Retina (tissue), 1 donor: Measurements from ENCODE around the gene GTF3C2.

ENCODE experiments used
- DNase-seq: peaks from one replicate; pipeline ENCODE4 v3.0.0-alpha.2; 2016

The GTF3C2 gene

GRCh38 chr2:27294928-27295327 lies 61.6 kb downstream of the GTF3C2 start:
- DNase-seq: no peak

DNA sequence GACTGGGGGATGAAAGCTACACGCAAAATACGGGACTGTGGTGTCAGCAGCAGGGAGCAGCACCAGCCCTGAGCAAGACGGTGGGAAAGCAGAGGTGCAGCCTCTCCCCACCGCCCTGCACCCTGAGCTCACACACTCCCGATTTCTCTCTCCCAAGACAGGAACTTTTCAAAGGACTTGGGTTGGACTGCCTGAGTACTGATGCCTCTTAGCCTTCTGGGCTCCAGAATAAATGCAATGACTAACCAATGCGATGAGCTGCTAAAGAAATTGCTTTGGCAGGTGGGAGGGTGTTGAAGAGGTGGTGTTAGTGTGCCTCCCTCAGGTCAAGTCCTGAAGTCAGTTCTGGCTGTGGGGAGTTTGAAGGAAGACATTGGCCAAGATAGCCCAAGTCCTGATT lies 64.7 kb downstream of the GTF3C2 start:
- DNase-seq: no peak

DNA sequence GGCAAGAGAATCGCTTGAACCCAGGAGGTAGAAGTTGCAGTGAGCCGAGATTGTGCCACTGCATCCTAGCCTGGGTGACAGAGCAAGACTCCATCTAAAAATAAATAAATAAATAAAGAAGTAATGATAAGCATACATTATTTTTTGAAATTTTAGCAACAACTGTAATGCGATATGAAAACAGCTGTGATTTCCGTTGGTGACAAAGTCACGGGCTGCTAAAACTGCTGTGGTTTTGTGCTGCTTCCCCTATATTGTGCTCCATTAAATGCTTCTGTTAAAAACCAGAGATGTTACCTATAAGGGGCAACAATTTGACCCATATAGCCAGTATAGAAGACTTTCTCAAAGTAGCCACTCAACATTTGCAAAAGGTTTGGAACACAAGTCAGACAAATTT lies 66.0 kb downstream of the GTF3C2 start:
- no peak for DNase-seq

DNA sequence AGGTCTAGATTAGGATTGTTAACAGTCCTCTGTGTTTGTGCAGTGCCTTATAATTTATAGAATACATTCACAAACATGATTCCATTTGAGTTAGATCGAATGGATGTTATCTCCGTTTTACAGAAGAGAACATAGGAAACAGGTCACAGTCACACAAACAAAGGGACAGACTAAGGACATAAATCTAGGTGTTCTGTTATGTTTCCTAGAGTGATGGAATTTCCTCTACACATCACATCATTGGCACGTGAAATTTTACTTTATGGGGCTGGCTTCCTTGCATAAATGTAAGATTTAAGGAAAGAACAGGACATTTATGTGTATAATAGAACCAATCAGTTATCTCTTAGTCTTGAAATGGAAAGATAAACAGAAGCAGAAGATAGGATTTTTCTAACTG lies 68.0 kb downstream of the GTF3C2 start:
- no peak for DNase-seq

DNA sequence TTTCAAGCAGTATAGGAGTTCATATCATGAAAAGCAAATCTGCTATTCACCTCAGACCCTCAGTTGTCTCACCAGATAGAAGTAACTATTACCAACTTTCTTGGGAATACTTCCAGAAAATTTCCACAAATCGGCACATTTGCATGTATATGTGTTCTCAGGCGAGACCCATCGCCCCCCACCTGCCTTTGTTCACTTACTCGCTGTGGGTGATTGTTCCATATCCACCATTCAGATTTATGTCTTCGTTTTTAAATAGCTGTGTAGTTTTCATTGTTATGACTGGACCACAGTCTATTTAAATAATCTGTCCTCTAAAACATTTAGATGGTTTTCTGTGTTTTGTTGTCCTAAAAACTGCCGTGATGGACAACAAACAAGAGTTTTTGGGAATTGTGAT lies 71.1 kb downstream of the GTF3C2 start:
- DNase-seq: no peak

DNA sequence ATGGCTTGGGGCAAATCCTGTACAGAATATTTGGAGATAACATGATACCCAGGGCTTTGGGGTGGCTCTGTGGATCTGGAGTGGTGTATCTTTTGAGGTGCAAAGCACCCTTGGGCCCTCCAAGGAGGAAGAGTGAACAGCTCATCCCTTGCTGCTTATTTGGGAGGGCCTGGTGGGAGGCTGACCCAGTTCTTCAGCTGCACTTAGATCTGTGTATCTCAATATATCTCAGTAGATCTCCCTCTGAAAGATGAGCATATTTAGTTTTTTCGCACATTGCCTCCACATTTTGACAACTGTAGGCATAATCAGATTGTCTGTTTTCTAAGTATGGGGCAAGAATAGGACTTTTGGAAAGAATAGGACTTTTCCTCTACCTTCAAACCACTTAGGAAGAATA lies 71.6 kb downstream of the GTF3C2 start:
- no peak for DNase-seq

GRCh38 chr2:27282892-27283291 lies 73.7 kb downstream of the GTF3C2 start:
- no peak for DNase-seq

- no peak for DNase-seq
Measured at GRCh38 chr2:27281855-27282559, 74.6 kb downstream of the GTF3C2 start, which contains the start of gene TRIM54. TRIM54 (plus strand) TSS chr2:27282429; CDS start chr2:27282732, 303 bp downstream.

GRCh38 chr2:27281442-27281841 lies 75.1 kb downstream of the GTF3C2 start:
- no peak for DNase-seq

GRCh38 chr2:27280826-27281225 lies 75.7 kb downstream of the GTF3C2 start:
- DNase-seq: no peak

- no peak for DNase-seq
Measured at GRCh38 chr2:27278010-27278409, 78.6 kb downstream of the GTF3C2 start.
